AG04450 (cell line): ENCODE data around the gene WNK2. TPM values are rescaled to one million over a fixed set of nuclear protein-coding genes. Genes with fewer than 3 reads are reported as not detected.

Experiments used
- CTCF ChIA-PET: fragments of 300-600, 350-600 bp; formaldehyde crosslinking; extraction: SDS; loops from one replicate; lab custom pipeline; 2022; ENCODE audit warnings: antibody characterized with exemption, inconsistent platforms; lab: Charles Lee
- POLR2A ChIA-PET: fragments of 350-600 bp; formaldehyde crosslinking; extraction: SDS; loops from one replicate; lab custom pipeline; 2021; ENCODE audit warnings: antibody characterized with exemption, inconsistent platforms; lab: Yijun Ruan, JAX
- DNase-seq: peaks from one replicate; pipeline ENCODE4 v3.0.0-alpha.2; 2011; ENCODE audit warnings: low read depth, low spot score
- H3K27ac ChIP-seq: one replicate; pipeline ENCODE4 v1.5.1; 2012; ENCODE audit warnings: low read depth, low read length, control low read depth
- H3K27me3 ChIP-seq: one replicate; pipeline ENCODE4 v1.6.0; 2012; ENCODE audit warnings: low read length; ENCODE audit not compliant: control insufficient read depth, insufficient read depth
- H3K4me3 ChIP-seq: 2 replicates; pipeline ENCODE4 v1.5.1; 2011; ENCODE audit warnings: mild to moderate bottlenecking, low read depth, low read length, control low read depth
- H3K9me3 ChIP-seq: 2 replicates; pipeline ENCODE4 v1.5.1; 2012; ENCODE audit warnings: low read length; ENCODE audit not compliant: control insufficient read depth, insufficient read depth
- CTCF ChIP-seq: IDR thresholded peaks from 2 replicates; pipeline ENCODE4 v1.5.1; 2011; ENCODE audit warnings: low read depth, low read length, control low read depth, inconsistent platforms
- polyA plus RNA-seq: library from polyadenylated mRNA; depleted of rRNA; stranded (reverse); fragments of >200 nt; gene quantifications from 2 replicates; pipeline ENCODE4 v1.2.3, GENCODE V29; 2011

WNK2 gene
- polyA plus RNA-seq, 1 experiment = not detected

- TF ChIP-seq CTCF = no peak
- ChIA-PET CTCF (interaction anchor here (0.9 to 1.5 kb wide), 2 partner anchors 9 to 107 kb away, joined by 3 read pairs; no protein-coding TSS in a partner anchor), POLR2A (no interaction called here)
- Histone ChIP-seq H3K27me3 (peaks cover 6% of the 10 kb centered on the region), H3K4me3 (no peak overlapping the region), H3K27ac (no peak overlapping the region), H3K9me3 (no peaks in the 10 kb centered on the region; the same call in 1 of the 2 replicates)
- no peak for DNase-seq
These were observed 12.4 kb downstream of the WNK2 start for GRCh38 chr9:93196096-93197055.

- CTCF ChIA-PET = no interaction called here
- no peak for DNase-seq
- POLR2A ChIA-PET = no interaction called here
These were observed 13.7 kb downstream of the WNK2 start for GRCh38 chr9:93197670-93198069.

GRCh38 chr9:93198117-93198837, 14.3 kb downstream of the WNK2 start:
- H3K4me3 ChIP-seq = no peak overlapping the region
- H3K27me3 ChIP-seq = peaks cover 4% of the 10 kb centered on the region
- no peak for DNase-seq
- ChIA-PET POLR2A (no interaction called here), CTCF (no interaction called here)
- no peaks in the 10 kb centered on the region; the same call in 1 of the 2 replicates for H3K9me3 ChIP-seq
- H3K27ac ChIP-seq = no peak overlapping the region
- no peak for TF ChIP-seq CTCF

More at GRCh38 chr9:93197670-93198069, 13.7 kb downstream of the WNK2 start:
- no peaks in the 10 kb centered on the region; the same call in 1 of the 2 replicates for H3K9me3 ChIP-seq
- peaks cover 6% of the 10 kb centered on the region for H3K27me3 ChIP-seq
- no peak overlapping the region for H3K27ac ChIP-seq
- no peak overlapping the region for H3K4me3 ChIP-seq
- no peak for TF ChIP-seq CTCF

- no peak for TF ChIP-seq CTCF
- ChIA-PET POLR2A (no interaction called here), CTCF (no interaction called here)
- Histone ChIP-seq H3K4me3 (no peak overlapping the region), H3K9me3 (no peaks in the 10 kb centered on the region; the same call in 1 of the 2 replicates), H3K27ac (no peak overlapping the region), H3K27me3 (peaks cover 3% of the 10 kb centered on the region)
- DNase-seq = no peak
These were observed 15.1 kb downstream of the WNK2 start for GRCh38 chr9:93198838-93199625.
